Small intestine (tissue), 7 donors: ENCODE measurements around the gene SLTM. TPM values are rescaled to one million over a fixed set of nuclear protein-coding genes. Genes with fewer than 3 reads are reported as not detected.

Source experiments
- DNase-seq, 2 donors: peaks; one replicate each; pipeline versions ENCODE4 v3.0.0 to v3.0.0-alpha.2; 2013
- FAIRE-seq: peaks from 2 replicates; lab custom pipeline; 2012; peaks lifted over from hg19 to GRCh38; lab: Jason Lieb, UNC
- H3K27ac ChIP-seq, 3 donors: one replicate each; pipeline ENCODE4 v1.5.1; 2013; ENCODE audit warnings: low read length in 2 of 3, mild to moderate bottlenecking in 2 of 3, control low read depth in 1 of 3, inconsistent platforms in 1 of 3, low read depth in 1 of 3, moderate library complexity in 1 of 3
- H3K27me3 ChIP-seq, 3 donors: one replicate each; pipeline ENCODE4 v1.6.1; 2013; ENCODE audit warnings: low read length in 3 of 3, inconsistent platforms in 1 of 3; ENCODE audit not compliant: control insufficient read depth in 3 of 3, insufficient read depth in 3 of 3
- H3K36me3 ChIP-seq, 3 donors: one replicate each; pipeline ENCODE4 v1.6.1; 2013; ENCODE audit warnings: low read length in 3 of 3, inconsistent platforms in 1 of 3, low read depth in 1 of 3, mild to moderate bottlenecking in 1 of 3, moderate library complexity in 1 of 3; ENCODE audit not compliant: control insufficient read depth in 3 of 3, insufficient read depth in 2 of 3
- H3K4me1 ChIP-seq, 3 donors: one replicate each; pipeline ENCODE4 v1.6.1; 2013; ENCODE audit warnings: low read length in 2 of 3, inconsistent platforms in 1 of 3, low read depth in 1 of 3, mild to moderate bottlenecking in 1 of 3, moderate library complexity in 1 of 3; ENCODE audit not compliant: control insufficient read depth in 3 of 3, insufficient read depth in 2 of 3
- H3K4me3 ChIP-seq, 3 donors: one replicate each; pipeline ENCODE4 v1.5.1; 2013; ENCODE audit warnings: low read length in 3 of 3, control low read depth in 1 of 3, inconsistent platforms in 1 of 3, low read depth in 1 of 3, mild to moderate bottlenecking in 1 of 3, moderate library complexity in 1 of 3
- H3K9me3 ChIP-seq, 2 donors: one replicate each; pipeline ENCODE4 v1.6.1; 2013; ENCODE audit warnings: low read depth in 1 of 2, low read length in 1 of 2; ENCODE audit not compliant: control insufficient read depth in 2 of 2, insufficient read depth in 1 of 2
- WGBS, 3 donors: extraction: QIAGEN DNeasy Blood & Tissue Kit; methylation state at CpG; one replicate each; pipeline ENCODE4 v1.1.7; 2013; 5-methylcytosine and 5-hydroxymethylcytosine counted together
- polyA plus RNA-seq, 4 donors: library from polyadenylated mRNA; stranded (reverse) in 3 of 4; unstranded in 1 of 4; fragments of 200-250 nt in 3 of 4; fragments of 120-200 nt in 1 of 4; gene quantifications; one replicate each; pipeline versions ENCODE4 v1.2.1 to v1.2.3, GENCODE V29; 2013
- donor health status: healthy with polysubstance abuse.
- donor health status: control.
- donor health status: control.
- donor health status: Bipolar disorder and iron deficiency.
- donor health status: healthy.

Gene SLTM
- polyA plus RNA-seq, 4 donors: 52.1 to 80.5 (median 60.4) TPM

DNA sequence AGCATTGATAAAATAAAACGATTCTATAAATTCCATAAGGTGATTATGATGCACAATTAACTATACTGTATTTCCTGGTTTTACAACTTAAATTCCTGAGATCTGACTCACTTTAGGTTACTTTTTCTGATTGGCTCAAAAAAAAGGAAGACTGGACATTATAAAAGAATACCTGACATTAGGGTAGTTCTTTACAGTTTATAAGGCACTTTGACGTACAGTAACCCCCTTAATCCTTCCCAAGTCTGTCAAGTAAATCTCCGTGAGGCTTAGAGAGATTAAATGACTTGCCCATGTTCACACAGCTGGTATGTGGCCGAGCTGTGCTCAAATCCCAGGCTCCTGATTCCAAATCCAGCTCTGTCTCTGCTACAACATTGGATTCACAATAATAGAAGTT lies 1.0 kb upstream of the SLTM start:
- 28 to 60% (median 38%) methylated on average over 4 of the region's 4 CpGs for WGBS, 3 donors
- FAIRE-seq (no peak), DNase-seq (peak; percentile 38 to 50)
- Histone ChIP-seq H3K9me3 (no peaks in the 10 kb centered on the region), H3K36me3 (peaks cover 0 to 6% (median under 1%) of the 10 kb centered on the region in 3 donors), H3K27ac (peak overlapping the region; percentile 46 to 99 (median 85)), H3K27me3 (no peaks in the 10 kb centered on the region), H3K4me3 (peak overlapping the region in 1 of 3 donors; percentile 53), H3K4me1 (peaks cover 0 to 13% (median 0%) of the 10 kb centered on the region in 3 donors)

DNA sequence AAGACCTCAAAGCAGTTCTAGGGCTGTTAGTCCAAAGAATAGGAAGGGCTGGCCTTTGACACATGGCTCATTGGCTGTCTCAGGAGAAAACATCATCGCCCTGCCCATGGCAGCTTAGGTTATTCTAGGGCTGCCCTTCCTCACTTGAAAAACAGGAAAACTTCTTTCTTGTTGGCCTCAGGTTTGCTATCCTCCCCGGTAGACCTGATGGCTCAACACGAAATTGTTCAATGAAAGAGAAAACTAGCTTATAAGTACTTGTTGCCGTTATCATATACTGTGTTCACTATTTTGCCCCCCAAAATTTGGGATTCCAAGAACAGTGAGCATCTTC lies 602 bp upstream of the SLTM start:
- Histone ChIP-seq H3K4me1 (peaks cover 0 to 13% (median 0%) of the 10 kb centered on the region in 3 donors), H3K27ac (peak overlapping the region; percentile 85 to 99 (median 99)), H3K4me3 (peak overlapping the region; percentile 38 to 94 (median 53)), H3K36me3 (peaks cover under 1 to 8% (median 2%) of the 10 kb centered on the region in 3 donors), H3K9me3 (no peaks in the 10 kb centered on the region), H3K27me3 (no peaks in the 10 kb centered on the region)
- DNase-seq (no peak), FAIRE-seq (no peak)
- 5 to 14% (median 6%) methylated on average over 4 of the region's 4 CpGs for WGBS, 3 donors

- H3K9me3 ChIP-seq: no peaks in the 10 kb centered on the region
- no peaks in the 10 kb centered on the region for H3K27me3 ChIP-seq
- WGBS, 3 donors: 0 to 1% (median 1%) methylated on average over 29 to 37 of the region's 37 CpGs
- H3K36me3 ChIP-seq: peaks cover 2 to 11% (median 3%) of the 10 kb centered on the region in 3 donors
- peak overlapping the region; percentile 89 to 94 (median 93) for H3K4me3 ChIP-seq
- DNase-seq (no peak), FAIRE-seq (no peak)
- peaks cover 0 to 13% (median 0%) of the 10 kb centered on the region in 3 donors for H3K4me1 ChIP-seq
- H3K27ac ChIP-seq: peak overlapping the region; percentile 99
These were observed 684 bp downstream of the SLTM start for GRCh38 chr15:58932710-58933280.

DNA sequence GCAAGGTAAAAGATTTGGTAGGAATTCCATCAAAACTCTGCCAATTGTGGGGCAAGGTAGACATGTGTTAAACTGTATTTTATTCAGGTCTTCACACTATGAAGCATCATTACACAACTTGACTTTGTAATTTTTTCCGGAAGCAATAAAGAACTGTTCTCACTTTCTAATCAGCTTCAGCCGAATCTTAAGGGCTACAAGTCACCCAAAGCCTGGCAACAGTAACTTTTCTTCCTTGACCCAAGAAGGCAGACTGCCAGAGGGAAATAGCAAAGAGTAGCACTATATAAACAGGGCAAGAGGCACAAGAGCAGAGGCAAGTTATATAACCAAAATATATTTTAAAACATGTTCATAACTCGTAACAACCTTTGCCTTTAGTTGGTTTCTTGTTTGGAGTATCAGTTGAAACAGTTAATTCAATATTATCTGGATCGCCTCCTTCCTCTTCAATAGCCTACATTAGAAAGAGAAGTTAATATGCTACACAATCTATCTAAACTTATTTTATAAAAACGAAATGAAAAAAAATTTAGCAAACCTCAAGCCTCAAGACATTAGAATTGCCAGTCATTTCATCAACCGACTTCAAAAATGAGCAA lies 1.4 kb downstream of the SLTM start:
- no peaks in the 10 kb centered on the region for H3K9me3 ChIP-seq
- H3K4me3 ChIP-seq: peak overlapping the region in 2 of 3 donors; percentile 89 to 94
- H3K4me1 ChIP-seq: peaks cover 0 to 13% (median 0%) of the 10 kb centered on the region in 3 donors
- peaks cover 3 to 14% (median 3%) of the 10 kb centered on the region in 3 donors for H3K36me3 ChIP-seq
- 0 to 1% (median 1%) methylated on average over 6 of the region's 6 CpGs for WGBS, 3 donors
- peak overlapping the region; percentile 91 to 99 (median 99) for H3K27ac ChIP-seq
- FAIRE-seq (no peak), DNase-seq (peak; percentile 67 to 76)
- no peaks in the 10 kb centered on the region for H3K27me3 ChIP-seq

DNA sequence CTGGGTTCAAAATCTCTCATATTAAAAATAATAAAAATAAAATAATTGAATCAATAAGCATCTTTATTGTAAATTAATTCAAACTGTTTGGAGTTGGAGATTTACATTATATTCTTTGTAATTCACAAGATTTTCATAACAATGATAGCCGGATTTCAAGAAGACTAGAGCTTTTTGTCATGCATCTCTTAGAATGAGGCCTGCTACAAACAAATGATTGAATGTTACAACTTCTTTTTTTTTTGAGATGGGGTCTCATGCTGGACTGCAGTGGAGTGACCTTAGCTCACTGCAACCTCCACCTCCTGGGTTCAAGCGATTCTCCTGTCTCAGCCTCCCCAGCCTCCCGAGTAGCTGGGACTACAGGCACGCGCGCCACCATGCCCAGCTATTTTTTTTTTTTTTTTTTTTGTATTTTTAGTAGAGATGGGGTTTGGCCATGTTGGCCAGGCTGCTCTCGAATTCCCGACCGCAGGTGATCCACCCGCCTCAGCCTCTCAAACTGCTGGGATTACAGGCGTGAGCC lies 3.5 kb downstream of the SLTM start:
- Histone ChIP-seq H3K4me1 (peaks cover 0 to 13% (median 0%) of the 10 kb centered on the region in 3 donors), H3K27ac (no peak overlapping the region), H3K36me3 (peaks cover 3 to 23% (median 3%) of the 10 kb centered on the region in 3 donors), H3K27me3 (no peaks in the 10 kb centered on the region), H3K4me3 (no peak overlapping the region), H3K9me3 (no peaks in the 10 kb centered on the region)
- FAIRE-seq (no peak), DNase-seq (no peak)
- 89 to 97% (median 95%) methylated on average over 11 of the region's 11 CpGs for WGBS, 3 donors

DNA sequence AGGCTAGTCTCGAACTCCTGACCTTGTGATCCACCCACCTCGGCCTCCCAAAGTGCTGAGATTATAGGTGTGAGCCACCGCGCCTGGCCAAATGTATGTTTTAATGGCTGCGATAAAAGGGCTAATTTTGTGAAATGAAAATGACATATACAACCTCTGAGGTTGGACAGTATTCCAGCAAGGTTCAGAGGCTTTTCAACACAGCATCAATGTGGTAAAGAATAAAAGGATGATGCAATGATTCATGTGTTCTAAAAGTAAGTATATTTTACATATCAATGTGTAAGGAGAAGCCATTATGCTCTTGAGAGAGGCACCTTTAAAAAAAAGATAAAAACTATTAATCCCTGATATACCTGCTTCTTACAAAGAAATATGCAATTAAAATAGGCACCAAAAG lies 6.7 kb downstream of the SLTM start:
- H3K36me3 ChIP-seq: peaks cover 3 to 37% (median 3%) of the 10 kb centered on the region in 3 donors
- peaks cover 0 to 8% (median 3%) of the 10 kb centered on the region in 3 donors for H3K4me1 ChIP-seq
- WGBS, 3 donors: 96 to 97% (median 97%) methylated on average over 5 of the region's 5 CpGs
- H3K4me3 ChIP-seq: no peak overlapping the region
- H3K27me3 ChIP-seq: no peaks in the 10 kb centered on the region
- DNase-seq (no peak), FAIRE-seq (no peak)
- H3K9me3 ChIP-seq: no peaks in the 10 kb centered on the region
- H3K27ac ChIP-seq: no peak overlapping the region

- Histone ChIP-seq H3K27ac (no peak overlapping the region), H3K4me3 (no peak overlapping the region), H3K4me1 (peaks cover 0 to 3% (median 0%) of the 10 kb centered on the region in 3 donors), H3K27me3 (no peaks in the 10 kb centered on the region), H3K36me3 (peaks cover 2 to 43% (median 3%) of the 10 kb centered on the region in 3 donors), H3K9me3 (no peaks in the 10 kb centered on the region)
- DNase-seq (no peak), FAIRE-seq (no peak)
- 57 to 68% (median 62%) methylated on average over 2 of the region's 2 CpGs for WGBS, 3 donors
These were observed 9.2 kb downstream of the SLTM start for GRCh38 chr15:58924327-58924726.

- Histone ChIP-seq H3K4me1 (peaks cover 0 to 3% (median 0%) of the 10 kb centered on the region in 3 donors), H3K36me3 (peaks cover 0 to 44% (median 2%) of the 10 kb centered on the region in 3 donors), H3K9me3 (no peaks in the 10 kb centered on the region), H3K4me3 (no peak overlapping the region), H3K27me3 (no peaks in the 10 kb centered on the region), H3K27ac (no peak overlapping the region)
- FAIRE-seq: no peak
- no peak for DNase-seq
- 88 to 91% (median 88%) methylated on average over 10 of the region's 10 CpGs for WGBS, 3 donors
These were observed 9.7 kb downstream of the SLTM start for GRCh38 chr15:58923696-58924300.
